CD4-positive, alpha-beta T cell treated with Interferon alpha-2 for 1 hour (primary cell): Measurements from ENCODE around the gene TNS1.
"Not testable (repeated sequence)": the region's sequence is repeated elsewhere in the genome, so short reads cannot be mapped to it uniquely, and the experiment has no call there.

Source experiments
- DNase-seq, 2 donors: peaks; one replicate each; pipeline ENCODE4 v3.0.0-alpha.2; 2020 to 2022

Gene TNS1

DNA sequence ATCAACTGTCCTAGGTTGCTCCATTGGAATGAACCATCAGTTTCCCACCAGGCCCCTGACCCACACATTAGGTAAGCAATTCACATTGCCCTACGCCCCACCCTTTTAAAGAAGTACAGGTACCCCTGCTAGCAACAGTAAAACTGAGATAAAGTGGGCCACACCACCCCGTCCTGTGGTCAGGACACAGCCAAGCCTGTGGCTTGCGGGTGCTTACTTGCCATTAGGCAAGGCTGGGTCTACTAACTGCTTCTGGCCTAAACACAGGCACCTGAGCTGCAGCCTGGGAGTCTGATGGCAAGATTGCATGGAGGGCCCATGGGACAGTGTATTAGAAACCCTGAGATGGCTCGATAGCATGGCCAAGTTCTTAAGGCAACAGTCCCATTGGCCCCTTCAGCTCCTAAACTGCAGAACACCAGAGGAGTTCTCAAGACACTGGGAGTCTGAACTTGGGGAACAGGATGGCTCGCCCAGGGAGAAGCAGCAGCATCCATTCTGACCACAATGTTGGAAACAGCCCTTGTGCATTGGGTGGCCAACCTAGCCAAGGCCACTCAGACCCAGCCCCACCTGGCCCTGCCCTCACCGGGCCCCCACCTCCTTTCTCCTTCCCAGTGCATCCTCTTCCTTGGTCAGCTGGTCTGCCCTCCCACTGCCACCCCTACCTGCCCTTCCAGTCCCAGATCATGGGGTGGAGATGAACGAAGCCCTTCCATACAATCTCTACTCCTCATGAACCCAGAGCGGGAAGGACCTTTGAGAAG is 177.1 kb downstream of the TNS1 start:
- no peak for DNase-seq

- no peak for DNase-seq
These were observed 178.6 kb downstream of the TNS1 start for GRCh38 chr2:217824223-217824622.

DNA sequence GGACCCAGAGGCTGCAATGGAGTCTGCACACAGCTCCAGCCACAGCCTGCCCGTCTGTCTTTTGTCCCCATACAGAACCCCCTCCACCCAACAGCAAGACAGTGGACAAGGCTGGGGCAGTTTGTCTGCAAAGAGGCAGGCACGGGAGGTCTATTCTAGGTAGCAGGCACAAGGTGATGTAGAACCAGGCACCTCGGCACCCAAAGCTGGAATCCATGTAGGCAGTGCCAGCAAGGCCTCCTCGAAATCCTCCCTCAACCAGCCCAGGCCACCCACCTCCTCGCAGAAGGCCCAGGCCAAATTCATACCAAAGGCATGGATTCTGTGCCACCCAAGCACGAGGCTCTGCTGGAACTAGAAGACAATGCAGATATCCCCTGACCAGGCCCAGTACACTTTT is 179.2 kb downstream of the TNS1 start:
- no peak for DNase-seq

DNA sequence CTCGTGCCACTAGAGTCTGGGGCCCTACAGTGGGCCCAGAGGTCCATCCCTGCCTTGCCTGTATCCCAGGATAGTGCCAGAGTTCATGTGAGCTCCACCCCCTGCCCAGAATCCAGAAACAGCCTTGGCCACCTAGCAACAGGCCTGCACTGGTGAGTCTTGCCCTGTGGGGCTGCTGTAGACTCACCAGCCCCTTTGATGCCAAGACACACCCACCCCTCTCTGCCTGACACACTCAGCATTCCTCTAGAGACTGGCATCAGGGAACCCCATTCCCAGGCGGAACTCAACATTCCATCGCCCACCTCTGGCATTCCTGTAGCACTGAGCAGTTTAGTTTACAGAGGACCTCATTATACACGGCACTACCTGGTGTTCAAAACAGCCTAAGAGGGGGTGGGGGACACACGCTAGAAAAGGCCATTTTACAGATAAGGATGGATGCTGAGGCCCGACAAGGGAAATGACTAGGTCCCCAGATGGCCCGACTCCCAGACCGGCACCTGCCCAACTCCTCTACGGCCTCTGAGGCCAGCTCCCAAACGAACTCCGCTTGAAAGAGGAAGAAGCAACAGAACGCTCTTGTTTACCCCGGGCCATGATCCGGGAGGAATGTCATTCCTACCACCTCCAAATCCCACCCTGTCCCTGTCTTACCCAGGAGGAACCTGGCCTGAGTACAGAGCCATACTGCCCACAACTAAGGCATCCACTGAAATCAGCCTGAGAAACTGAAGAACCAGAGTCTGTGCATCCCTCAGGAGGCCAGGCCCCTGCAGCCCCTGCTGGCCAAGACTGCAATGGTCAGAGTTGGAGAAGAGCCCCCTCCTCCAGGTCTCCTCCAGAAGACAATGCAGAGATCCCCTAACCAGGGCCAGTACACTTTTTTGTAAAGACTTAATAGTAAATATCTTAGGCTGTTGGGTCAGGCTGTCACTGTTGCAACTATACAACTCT is 180.2 kb downstream of the TNS1 start:
- DNase-seq = no peak

GRCh38 chr2:217821536-217822147 is 181.2 kb downstream of the TNS1 start:
- DNase-seq = no peak

- DNase-seq = no peak
These were observed 181.9 kb downstream of the TNS1 start for GRCh38 chr2:217820904-217821303.

- no peak for DNase-seq
These were observed 182.5 kb downstream of the TNS1 start for GRCh38 chr2:217820091-217820819.

DNA sequence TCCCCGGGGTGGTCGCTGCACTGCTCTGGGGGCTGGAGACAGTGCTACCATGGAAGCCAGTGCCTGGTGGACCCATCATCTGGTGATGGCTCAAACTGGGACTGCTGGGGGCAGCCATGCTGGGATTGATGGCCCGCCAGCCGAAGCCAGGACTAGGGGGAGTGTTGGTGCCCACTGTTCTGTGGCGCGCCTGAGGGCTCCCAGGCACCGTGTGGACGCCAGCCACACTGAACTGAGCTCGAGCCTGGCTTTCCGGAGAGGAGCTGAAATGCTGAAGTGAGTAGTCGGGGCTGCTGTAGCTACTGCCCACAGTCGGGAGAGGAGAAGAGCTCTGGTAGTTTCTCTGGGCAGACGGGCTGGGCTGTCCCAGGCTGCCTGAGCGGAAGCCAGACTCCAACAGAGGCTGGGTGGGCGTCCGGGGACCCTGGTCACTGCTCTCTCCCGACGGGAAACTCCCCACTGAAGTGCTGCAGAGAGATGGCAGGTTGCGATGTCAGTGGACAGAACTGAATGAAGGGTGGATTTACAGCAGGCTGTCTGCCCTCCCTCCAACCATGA is 184.4 kb downstream of the TNS1 start:
- DNase-seq = no peak

DNA sequence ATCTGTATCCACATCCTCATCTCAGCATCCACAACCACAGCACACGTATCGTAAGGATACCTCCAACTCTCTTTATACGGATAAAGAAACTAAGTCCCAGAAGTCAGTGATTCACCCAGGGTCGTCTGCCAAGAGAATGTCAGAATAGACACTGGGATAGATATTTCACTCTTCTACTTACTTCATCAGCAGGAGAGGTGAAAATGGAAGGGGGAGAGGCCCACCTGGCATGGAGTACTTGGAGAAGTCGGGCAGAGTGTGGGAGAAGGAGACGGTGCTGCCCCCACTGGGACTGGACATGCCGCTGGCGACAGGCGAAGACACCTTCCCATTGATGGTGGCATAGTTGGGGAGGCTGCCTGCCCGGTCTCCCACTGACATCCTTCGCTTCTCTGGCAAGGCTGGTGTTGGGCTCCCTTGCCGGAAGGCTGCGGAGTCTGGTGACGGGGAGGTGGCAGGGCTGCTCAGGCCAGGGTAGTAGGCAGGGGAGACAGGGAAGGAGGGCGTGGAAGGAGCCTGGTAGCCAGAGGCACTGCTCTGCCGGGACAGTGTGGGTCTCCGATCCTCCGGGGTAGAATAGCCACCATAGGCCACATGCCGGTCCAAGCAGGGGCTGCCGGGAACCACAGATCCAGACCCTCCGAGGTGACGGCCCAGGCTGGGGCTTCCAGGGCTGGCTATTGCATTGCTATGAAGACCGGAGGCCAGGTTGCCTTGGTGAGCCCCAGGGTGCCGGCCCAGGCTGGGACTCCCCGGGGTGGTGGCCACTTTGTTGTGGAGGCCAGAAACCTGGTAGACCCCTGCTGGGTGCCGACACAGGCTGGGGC is 185.1 kb downstream of the TNS1 start:
- no peak for DNase-seq

DNA sequence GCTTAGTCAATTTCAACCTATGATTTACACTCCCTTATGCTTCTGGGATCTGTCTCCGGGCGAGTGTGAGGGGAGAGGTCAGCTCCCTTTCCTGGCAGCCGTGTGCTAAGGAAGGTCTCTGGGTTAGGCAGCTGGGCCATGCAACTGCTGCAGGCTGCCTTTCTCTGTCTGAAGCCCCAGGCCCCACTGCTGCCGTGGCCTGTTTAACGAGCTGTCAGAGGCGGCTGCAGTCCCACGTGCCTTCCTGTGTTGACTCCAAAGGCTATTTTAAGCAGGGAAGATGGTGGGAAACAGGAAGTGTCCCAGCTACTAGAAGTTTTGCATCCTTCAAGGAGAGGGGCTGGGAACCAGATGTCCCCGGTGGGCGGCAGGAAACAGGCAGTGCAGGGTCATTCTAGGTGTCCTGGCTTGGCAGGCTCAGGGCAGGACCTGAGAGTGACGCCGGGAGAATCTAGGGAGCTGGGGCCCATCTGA is 186.4 kb downstream of the TNS1 start:
- DNase-seq = no peak

- DNase-seq = no peak
These were observed 189.0 kb downstream of the TNS1 start for GRCh38 chr2:217813828-217814227.

DNA sequence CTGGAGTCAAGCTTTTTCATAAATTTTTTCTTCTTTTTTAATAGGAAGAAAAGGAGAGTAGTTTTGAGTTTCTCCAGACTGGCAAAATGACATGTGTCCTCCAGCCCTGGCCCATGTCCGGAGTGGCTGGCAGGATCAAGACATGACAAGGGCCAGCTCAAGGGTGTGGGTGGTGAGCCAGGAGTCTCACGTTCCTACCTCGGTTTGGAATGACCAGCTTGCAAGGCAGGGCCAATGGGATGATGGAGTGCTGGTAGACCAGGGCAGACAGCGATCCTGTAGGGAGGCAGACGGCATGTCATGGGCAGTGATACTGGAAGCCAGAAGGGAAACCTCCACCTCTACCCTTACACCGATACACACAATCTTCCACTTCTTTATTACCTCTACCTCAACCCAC is 190.6 kb downstream of the TNS1 start:
- no peak for DNase-seq

- DNase-seq = no peak
These were observed 192.5 kb downstream of the TNS1 start for GRCh38 chr2:217810260-217810659.

DNA sequence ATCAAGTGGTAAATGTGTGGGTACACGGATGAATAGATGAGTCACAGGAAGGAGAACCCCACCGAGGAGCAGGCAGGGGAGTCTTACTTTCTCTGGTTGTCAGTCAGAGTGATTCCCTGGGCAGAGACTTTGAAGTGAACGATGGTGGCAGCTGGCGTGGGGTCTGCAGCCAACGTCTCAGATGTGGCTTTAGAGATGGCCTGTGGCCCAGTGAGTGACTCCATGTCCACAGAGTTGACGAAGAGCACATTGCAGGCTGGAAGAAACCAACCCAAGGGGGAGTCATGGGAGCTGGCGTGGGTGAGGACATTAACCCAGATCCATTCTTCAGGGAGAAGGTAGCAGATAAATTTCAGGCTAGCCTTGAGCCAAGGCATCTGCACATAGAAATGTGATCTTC is 193.1 kb downstream of the TNS1 start:
- DNase-seq = no peak

GRCh38 chr2:217808967-217809366 is 193.8 kb downstream of the TNS1 start:
- DNase-seq = not testable (repeated sequence)

GRCh38 chr2:217808326-217808725 is 194.5 kb downstream of the TNS1 start:
- no peak for DNase-seq

DNA sequence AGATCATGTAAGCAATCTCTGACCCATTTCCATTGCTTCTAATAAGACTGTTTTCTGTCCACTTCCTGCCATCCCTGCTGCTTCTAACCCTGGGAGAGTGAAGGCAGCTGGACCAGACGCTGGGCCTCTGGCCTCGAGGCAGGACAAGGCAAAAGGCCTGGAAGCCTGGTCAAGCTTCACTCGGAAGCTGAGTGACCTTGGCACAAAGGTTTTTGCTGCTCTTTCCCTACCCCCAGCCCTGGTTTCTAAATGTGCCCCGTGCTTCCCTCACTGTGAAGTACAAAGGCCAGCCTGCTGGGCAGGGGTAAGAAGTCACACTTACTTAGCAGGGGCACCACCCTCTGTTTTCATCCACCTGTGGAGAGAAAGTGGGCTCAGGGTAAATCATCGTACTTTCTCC is 195.0 kb downstream of the TNS1 start:
- no peak for DNase-seq

- DNase-seq = no peak
These were observed 195.8 kb downstream of the TNS1 start for GRCh38 chr2:217807025-217807424.

GRCh38 chr2:217806482-217806765 is 196.4 kb downstream of the TNS1 start:
- no peak for DNase-seq

DNA sequence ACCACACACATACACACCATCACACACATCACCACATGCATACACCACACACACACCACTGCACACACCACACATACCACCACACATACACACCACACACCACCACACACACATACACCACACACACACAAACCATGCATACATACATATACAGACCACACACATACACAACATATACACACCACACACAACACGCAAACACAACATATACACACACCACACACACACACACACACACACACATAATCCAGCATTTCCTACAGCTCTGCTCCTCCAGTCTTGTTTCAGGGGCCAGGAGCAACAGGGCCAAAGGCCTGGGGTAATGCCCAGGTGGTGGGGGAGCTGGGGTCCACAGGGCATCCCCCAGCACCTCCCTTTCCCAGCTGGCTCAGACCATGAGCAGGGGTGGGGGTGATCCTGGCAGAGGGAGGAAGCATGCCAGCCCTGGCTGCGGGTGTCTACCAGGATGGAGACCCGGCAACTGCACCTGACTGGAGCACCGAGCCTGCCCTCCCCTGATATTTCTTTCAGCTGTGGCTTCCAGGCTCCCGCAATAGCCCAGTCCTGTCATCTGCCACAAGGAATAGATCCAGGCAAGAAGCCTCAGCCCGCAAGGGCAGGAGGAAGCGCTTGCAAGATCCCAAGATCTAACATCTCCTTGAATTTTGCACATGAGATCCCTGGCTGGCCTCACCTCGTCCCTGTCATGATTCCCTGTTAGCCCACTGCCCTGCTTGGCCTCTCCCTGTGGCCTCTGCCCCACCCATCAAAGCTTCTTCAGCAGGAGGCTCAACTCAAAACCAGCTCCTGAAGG is 196.9 kb downstream of the TNS1 start:
- no peak for DNase-seq
